Fibroblast of skin of scalp (primary cell): Measurements from ENCODE around the gene ETS1.

Source experiments
- DNase-seq: peaks from one replicate; pipeline ENCODE4 v3.0.0-alpha.2; 2013

ETS1 gene

DNA sequence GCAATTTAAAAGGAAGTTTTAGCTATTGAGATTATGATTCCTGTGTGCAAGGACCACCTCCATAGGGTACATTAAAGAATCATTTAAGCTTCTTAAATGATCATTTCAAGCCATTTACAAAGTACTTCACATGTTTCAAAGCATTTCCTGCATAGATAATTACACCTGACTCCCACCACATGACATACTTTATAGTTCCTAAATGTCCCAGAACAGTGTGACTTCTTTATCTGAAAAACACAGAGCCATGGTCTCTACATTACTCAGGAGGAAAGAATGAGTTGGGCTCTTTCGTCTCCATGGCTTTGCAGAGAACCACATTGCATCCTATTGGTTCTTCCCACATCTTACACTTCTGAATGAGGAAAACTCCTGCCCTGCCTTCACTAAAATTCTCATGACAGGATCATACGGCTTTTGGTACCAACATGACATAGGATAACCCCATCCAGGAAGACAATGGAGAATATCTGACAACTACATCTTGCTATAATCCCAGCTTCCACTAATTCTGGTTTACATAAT lies 88.6 kb downstream of the ETS1 start:
- DNase-seq: peak; percentile 71

DNA sequence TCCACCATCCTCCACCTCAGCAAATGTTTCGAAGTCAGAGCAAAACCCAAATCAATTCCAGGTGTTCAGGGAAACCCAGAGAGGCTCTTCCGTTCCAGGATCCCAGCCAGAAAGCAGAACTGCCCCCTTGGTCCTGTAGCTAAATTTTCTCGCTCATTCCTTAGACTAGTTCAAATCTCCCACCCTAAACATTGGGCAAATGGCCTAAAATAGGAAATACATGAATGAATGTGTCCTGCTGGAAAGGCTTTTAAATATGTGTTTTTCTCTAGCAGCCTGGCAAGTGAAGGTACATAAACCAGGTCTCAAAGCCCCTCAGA lies 89.6 kb downstream of the ETS1 start:
- no peak for DNase-seq

DNA sequence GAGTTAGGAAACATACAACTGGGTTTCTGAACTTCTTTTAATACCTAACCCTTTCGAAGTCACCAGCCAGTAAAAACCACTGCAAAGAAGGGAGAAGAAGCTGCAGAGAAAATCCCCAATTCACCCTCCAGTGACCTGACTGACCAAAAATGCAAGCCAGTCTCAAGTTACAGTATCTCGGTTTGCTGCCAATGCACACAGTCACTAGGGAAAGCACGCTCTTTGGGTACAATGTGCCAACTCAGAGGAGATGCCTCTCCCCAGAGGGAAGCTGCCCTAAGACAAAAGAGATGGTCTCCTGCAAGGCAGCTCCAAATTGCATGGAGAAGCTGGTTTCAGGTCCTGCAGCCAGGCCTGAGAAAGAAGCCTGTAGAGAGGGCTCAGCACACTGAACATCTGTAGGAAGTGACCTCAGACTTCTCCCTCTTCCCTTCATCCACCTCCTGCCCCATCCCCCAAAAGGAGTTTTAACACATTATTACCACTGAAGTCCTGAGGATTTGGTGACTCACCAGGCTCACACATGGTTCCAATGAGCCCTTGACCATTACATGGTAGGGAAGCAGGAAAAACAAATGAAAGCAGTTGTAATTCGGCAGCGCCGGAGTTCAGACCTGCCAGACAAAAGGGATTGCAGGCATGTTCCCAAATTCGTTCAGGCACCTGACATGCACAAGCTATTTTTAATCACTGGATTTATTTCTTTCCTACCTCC lies 90.1 kb downstream of the ETS1 start:
- peak; percentile 98 for DNase-seq

DNA sequence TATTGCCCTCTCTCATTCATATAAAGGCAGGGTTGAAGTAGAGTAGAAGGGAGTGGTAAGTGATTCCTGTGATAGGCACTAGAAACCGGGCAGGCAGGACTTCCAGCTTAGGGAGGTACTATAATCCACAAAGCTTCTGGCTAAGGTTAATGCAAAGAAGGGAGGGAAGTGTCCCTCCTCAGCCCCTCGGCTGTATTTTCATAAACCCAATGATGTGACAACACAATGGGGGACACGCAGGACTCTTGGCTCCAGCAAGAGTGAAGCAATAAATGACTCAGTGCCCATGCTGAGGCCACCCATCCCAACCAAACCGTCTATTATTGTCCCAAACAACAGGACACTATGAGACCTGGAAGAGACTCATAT lies 90.7 kb downstream of the ETS1 start:
- DNase-seq: no peak

DNA sequence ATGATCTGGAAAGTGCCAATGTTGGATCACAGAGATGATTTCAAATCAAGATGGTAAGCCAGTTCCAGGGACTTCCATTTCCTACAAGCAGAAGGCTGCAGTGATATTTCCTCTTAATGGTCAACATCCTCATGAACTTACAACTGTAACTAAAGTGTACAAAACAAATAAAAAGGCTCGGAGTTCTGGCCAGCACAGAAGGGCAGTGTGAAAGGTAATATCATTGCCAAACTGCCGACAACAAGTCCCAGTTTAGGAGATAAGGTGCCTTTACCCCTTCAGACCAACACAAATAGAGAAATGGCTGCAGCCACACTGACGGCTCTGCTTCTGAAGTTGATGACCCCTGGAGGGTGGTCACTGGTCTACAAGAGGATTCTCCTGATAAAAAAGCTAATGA lies 91.1 kb downstream of the ETS1 start:
- DNase-seq: no peak

DNA sequence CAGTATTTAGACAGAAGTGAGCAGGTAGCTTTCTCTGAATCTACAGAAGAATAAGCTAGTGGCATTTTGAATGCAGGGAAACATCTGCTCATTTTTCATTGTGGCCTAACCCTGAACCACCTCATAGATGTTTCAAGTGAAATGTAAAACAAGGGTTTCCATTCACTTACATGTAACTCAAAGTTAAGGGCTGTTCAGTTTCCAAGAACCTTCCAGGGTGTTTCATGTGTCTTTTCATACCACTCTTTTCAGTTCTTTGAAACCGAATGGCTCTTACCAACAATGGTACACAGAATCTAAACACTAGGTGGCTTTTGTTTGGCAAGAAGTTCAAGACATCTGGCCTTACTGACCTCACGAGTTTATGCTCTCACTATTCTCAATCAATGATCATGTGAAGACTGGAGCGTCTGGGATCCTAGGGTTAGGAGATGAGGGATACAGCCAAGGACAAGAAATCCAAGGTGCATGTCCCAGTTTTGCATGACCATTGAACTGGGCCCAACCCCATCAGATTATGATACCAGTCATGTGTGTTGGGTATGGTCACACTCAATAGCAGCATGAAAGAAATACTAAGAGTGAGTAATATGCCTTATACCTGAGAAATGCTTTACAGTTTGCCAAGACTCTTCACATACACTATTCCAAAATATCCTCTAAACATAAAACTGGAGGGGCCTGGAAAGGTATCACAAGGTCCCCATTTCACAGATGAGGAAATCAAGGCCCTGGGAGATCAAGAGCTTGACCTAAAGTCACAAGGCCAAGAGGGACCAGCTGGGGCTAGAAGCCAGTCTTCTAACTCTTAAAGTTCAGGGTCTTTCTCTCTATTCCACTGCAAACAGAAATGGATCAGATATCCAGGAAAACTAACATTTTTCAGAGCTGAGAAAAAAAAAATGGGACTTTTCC lies 92.7 kb downstream of the ETS1 start:
- no peak for DNase-seq

DNA sequence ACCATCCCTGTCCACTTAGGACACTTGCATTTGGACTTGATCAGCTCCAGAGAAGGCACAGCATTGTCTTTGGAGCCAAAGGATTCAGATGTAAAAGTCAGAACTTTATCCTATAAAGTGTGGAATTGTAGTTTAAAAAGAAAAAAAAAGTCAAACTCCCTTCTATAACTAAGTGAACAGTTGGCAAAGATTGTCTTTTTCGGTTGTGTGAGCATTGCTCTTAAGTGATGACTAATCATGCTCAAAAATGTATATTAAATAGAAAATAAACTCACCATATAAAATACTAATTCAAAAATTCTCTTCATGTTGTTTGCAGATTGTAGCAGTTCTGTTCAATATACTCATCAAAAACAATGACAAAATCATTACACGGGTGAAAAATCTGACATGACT lies 93.8 kb downstream of the ETS1 start:
- DNase-seq: peak; percentile 53

DNA sequence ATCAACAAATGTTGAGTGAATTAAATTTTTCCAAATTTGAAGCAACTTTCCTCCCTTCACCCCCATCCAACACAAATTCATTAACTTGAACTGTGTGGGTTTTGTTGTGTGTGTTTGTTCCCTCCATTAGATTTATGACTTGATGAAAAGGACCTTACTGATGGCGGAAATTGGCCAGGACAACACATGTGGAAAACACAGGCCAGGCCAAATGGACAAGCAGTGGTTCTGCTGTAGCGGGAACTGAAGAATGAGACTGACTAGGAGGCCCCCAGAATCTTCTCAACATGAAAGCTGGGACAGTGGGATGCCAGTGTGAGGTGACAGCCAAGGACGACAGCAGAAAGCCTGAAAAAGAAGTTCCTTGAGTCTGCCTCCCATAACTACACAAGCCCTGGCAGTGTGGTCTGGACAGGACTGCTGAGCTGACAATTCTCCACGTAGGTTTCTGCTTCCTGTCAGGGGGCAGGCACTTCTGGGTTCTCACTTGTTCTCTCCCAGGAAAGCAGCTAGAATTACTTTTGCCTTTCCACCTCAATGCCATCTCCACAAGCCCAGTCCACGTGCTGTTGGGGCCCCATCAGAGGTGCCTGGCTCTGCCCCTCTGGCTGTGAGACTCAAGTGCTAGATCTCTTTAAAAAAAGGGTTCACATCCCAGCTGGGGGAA lies 94.3 kb downstream of the ETS1 start:
- no peak for DNase-seq

DNA sequence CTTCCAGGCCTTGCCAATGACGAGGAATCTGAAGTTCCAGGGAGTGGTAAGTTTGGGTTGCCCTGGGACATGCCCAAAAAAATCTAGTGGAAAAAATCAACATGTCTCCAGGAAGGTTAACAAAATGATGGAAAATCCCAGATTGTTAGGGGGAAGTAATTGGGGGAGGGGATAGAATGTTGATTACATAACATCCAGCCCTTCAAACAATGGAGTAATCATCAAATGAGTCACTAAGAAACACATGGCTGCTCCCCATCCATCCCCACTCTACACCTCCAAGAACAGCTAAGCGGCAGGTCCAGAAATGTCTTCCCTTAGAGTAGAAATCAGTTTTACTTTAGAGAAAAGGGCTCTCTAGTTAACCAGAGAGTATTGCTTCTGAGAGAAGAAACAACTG lies 94.9 kb downstream of the ETS1 start:
- no peak for DNase-seq

DNA sequence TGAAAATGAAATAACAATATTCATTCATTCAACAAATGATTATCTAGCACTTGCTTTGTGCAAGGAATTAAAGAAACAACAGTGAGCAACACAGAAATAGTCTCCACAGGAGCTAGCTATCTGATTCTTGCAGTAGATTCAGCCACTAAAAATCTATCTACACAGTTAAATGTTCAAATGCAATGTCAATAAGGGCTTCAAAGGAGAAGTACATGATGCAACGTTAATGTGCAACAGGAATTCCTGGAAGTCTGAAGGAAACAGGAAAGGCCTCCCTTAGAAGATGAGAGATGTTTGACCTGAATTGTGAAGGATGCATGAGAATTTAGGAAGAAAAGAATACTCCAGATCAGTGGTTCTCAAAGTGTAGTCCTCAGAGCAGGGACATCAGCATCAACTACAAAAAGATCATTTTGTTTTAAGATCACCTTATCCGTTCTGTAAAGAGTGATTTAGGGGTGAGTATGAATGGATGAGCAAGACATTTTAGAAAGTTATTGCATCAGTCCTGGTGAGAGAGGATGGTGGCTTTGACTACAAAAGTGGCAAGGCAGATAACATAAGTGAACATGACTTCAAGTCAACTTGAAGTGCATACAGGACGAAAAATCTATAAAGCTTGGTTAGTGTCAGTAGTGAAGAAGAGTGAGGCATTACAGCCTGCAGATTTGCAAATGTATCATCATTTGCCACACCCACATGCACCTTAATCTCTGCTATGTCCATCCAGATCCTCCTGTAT lies 96.0 kb downstream of the ETS1 start:
- DNase-seq: no peak

DNA sequence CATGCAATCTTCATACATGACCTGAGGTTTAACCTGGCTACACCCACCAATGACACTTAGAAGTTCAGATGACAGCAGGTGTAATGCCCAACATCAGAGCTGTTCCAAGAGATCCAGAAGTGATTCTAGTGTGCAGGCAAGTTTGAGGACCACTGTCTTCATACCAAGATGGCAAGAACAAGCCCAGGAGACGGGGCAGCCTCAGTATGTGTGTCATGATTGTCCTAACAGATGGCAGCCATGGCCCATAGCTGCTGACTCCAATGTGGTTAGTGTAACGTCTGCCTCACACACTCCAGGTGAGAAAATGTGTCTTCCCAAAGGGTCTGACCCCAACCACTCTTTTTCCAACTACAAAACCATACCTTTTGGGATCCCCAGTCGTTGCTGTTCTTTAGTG lies 97.3 kb downstream of the ETS1 start:
- no peak for DNase-seq

DNA sequence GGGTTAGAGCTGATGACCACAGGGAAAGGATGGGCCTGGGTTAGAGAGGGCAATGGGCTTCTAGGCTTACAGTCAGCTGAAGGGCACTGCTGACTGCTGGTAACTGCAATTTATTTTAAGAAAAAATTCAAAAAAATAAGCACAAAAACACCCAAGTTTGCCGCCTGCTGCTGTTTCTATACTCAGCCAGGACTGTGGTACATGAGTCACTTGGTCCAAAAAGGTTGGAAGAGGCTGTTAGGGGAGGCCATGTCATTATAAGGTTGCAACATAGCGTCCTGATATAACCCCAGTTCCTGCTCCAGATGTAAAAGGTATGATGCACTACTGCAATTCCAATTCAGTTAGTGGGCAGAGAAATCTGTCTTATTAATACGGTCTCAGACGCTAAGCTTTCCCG lies 98.9 kb downstream of the ETS1 start:
- peak; percentile 80 for DNase-seq

DNA sequence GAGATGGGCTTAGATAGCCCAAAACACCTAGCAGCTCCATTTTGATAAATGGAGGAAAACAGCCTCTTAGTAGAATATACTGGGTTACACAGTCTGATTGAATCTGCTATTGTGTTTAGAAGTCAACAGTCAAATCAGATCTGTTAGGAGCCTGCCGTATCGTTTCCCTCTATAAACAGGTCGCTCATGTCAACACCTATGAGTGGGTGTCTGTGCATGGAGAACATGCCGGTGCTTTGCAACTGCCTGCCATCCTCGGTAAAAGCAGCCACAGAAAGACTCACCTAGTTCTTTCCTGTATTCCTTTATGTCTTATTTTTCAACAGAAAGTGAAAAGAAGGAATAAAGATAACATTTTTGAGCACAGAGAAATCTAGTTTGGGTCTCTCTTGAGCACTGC lies 99.4 kb downstream of the ETS1 start:
- DNase-seq: no peak

DNA sequence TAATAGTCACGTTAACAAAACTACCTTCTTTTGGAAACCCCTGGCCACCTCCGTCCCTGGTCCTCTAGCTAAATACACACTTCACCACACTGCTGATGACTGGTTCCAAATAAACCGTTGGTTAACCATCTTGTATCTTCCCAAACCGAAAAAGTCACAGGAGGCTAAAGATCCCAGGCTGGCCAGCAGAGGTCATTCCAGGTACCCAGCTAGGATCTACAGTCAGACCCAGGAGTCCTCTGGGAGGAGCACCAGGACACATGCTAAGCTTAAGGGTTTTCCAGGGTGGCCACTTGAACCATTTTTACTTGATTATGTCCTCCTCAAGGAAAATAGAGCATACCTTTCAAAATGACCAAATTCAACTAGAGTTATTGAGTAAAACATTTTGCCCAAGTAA lies 103.2 kb downstream of the ETS1 start:
- no peak for DNase-seq

DNA sequence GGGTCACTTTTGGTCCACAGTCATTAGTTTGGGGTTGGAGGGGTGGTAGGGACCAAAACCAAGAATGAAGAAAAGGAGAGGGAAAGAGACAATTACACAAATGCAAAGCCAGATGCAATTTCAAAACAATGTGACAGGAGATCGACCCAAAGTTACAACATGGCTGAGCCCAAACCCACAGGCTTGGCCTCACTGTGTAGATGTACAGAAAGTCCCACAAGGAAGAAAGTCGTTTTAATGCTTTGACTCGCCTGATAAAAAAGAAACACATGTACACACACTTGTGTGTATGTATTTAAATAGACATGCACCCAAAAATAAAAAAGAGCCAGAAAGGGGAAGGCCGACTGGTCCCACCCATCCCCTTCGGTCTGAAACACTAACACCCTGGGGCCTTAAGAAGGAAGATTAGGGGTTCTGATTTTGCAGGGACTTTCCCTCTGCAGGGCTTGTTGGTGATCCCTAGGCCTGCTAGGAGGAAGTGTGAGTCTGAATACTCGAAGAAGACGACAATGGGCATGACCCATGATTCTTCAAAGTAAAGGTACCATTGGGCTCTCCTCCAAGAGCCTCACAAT lies 104.1 kb downstream of the ETS1 start:
- DNase-seq: no peak

DNA sequence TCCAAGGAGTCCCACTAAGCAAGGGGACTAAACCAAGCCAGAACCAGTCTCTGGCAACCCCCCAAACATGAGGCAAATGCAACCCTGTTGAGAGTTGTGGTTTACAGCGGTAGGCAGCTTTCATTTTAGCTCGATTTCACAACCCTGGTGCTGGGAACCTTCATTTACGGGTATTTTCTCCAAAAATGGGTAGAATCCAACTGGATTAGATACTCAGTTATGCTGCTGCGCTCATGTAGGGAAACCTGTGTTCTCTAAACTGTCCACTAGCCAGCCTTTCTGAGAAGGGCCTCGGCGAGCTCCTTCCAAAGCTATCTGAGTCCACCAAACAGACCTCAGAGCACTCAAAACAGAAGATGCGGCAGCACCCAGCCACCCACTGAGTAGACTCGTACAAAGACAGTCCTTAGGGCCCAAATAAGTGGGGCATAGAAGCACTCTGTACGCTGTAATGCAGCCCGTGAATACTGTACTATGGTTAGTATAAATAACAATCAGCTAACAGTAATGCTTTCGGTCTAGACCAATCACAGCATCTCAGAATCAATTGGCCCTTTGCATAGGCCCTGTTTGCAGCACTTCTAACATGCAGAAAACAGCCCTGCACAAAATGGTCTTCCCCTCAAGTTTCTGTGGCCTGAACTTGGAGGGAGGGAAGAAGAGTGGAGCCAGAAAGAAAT lies 104.7 kb downstream of the ETS1 start:
- peak; percentile 85 for DNase-seq

DNA sequence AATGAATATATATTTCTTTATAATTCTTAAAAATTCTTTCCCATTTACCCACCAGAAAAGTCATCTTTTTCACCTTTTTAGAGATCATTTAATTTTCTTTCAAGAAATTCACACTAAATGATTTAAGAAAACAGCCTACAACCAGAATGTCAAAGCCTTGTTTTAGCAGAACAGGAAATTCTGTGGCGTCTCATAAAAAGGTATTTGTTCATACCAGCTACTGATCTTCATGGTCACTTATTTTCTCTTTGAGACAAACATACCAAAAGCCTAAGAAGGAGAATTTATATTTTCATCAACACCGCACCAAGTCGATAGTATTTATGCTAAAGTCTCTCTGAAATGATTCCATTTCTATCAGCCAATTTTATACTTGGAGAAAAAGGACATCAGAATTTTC lies 105.3 kb downstream of the ETS1 start:
- no peak for DNase-seq

DNA sequence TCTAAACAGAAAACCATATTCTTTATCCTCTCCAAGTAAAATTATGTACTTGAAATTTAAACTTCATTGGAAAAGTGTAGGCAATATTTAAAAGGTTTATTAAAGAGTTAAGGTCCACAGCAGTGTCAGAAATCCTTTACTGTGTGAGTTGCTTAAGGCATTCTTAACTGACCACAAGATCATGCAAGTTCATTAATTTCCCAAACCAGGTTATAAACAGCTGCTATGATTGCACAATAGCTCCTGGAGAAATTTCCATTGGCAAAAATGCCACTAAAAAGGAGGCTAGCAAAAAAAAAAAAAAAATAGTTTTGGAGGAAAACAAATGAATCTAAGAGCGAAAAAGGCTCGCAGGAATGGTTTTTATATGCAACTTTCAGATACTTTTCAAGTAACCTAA lies 106.2 kb downstream of the ETS1 start:
- peak; percentile 69 for DNase-seq

DNA sequence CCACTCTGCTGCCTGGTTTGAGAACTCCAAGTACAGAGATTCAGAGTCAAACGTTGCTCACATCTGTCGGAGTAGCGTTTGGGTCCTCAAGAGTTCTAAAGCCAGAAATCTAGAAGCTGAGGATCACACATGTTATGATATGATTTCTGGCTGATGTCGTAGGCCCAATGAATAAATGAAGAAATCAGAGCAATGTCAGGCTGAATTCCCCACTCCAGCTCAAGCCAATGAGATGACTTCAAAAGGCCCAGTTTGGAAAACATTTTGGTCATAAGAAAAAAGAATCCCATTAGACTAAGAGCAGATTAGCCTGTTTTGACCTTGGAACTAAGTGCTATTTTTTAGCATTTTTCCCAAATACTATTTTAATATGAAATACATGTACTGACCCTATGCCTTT lies 106.7 kb downstream of the ETS1 start:
- no peak for DNase-seq

DNA sequence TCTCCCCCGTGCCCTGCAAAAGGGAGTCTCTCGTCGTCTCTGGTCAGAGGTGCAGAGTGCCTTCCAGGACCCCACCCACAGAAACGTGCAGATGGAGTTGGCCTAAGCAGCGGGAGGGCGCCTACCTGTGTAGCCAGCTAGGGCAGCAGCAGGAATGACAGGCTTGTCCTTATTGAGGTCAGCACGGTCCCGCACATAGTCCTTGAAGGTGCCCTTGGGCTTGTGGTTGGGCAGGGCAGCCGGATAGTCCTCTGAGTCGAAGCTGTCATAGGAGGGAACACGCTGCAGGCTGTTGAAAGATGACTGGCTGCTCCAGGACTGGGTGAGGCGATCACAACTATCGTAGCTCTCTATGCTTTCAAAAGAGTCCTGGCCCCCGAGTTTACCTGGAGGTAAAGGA lies 107.3 kb downstream of the ETS1 start:
- DNase-seq: no peak

DNA sequence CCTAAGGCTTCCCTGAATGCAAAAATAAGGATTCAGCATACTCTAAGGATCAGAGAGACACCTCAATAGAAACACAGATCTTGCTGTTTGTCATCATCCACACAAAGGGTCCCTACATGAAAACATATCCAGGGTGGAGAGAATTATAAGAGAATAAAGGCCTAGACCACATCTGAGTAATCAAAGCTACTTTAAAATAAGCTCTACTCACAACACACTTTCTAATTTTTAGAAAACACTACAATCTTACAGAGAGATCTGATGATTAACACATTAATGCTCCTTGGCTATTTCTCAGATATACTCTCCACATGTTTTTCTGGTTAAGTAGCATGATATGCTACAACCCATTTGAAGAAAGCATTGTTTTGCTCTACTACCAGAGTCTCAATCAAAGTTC lies 108.2 kb downstream of the ETS1 start:
- no peak for DNase-seq

DNA sequence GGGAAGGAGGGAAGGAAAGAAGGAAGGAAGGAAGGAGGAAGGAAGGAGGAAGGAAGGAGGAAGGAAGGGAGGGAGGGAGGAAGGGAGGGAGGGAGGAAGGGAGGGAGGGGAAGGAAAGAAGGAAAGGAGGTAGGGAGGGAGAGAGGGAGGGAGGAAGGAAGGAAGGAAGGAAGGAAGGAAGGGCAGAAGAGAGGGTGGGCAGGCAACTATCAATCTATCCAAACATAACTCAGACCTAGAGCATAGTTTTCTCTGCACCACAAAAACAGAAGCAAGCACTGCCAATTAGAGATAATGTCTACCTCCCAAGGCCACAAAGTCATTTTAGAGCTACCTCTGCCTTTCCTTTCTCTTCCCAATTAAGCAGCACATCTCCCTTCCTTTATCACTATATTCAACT lies 109.1 kb downstream of the ETS1 start:
- no peak for DNase-seq
